GM23248 (cell line): ENCODE data around the gene TMEM161A.

ENCODE experiments used
- EZH2 ChIP-seq: fragments of 200-600 bp; sonication (generic); IDR thresholded peaks from 2 replicates; pipeline ENCODE4 v1.6.1; 2018; ENCODE audit warnings: antibody characterized with exemption, mild to moderate bottlenecking; ENCODE audit not compliant: insufficient read depth, poor library complexity, severe bottlenecking
- EZH2phosphoT487 ChIP-seq: fragments of 200-600 bp; sonication (generic); IDR thresholded peaks from 2 replicates; pipeline ENCODE4 v1.6.1; 2018; ENCODE audit warnings: antibody characterized with exemption, moderate library complexity, mild to moderate bottlenecking, low read depth; ENCODE audit not compliant: insufficient read depth

DNA sequence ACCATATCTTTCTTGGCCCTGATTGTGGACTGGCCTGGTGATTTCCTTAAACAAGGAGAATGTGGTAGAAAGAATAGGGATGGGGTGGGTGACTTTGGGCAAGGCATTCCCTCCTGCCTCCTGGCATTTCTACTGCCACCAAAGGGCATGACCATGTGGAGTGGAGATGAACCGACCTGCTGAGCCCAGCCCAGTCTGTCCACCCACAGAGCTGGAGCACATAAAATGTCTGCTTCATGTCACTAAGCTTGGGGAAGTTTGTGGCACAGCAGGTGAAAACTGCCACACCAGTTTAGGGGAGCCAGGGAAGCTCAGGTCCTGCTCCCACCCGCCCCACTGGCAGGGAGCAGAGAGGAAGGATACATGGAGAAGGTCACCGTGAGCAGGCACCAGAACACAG lies 6.3 kb downstream of the TMEM161A start:
- TF ChIP-seq EZH2 = no peak
- TF ChIP-seq EZH2phosphoT487 = no peak
